A549 (cell line): Measurements from ENCODE around the gene JAM3. TPM values are rescaled to one million over a fixed set of nuclear protein-coding genes. Genes with fewer than 3 reads are reported as not detected.
A peak's percentile ranks its signal among the peaks of the same experiment; 100 is the strongest.

Experiments used
- ATAC-seq, 2 experiments: fragments of 200-7000 bp in 1 of 2; fragments of >200 bp in 1 of 2; cut with Nextera tagmentation in 1 of 2; cut with Tn5 transposase in 1 of 2; 3 replicates each; pipeline versions ENCODE4 v1.8.0 to v1.9.1; 2018 to 2020; ENCODE audit warnings: mild to moderate bottlenecking in 1 of 2, moderate library complexity in 1 of 2
- CTCF ChIA-PET: fragments of 300-600 bp; sonication (Branson Sonifier 250); formaldehyde crosslinking; extraction: SDS; loops from one replicate; lab custom pipeline; 2021; ENCODE audit warnings: antibody characterized with exemption, inconsistent platforms; lab: Yijun Ruan, JAX
- POLR2A ChIA-PET: fragments of 350-600 bp; formaldehyde crosslinking; extraction: SDS; loops from one replicate; lab custom pipeline; 2021; ENCODE audit warnings: antibody characterized with exemption, inconsistent platforms; lab: Yijun Ruan, JAX
- DNase-seq, 2 experiments: peaks; one replicate each; pipeline versions ENCODE4 v3.0.0 to v3.0.0-alpha.2; 2011 to 2016; ENCODE audit warnings: low read depth in 1 of 2, low spot score in 1 of 2
- FAIRE-seq: peaks from 2 replicates; lab custom pipeline; 2011; peaks lifted over from hg19 to GRCh38; lab: Jason Lieb, UNC
- H3K27ac ChIP-seq, 2 experiments: fragments of >200 bp; sonication (Bioruptor Twin); formaldehyde crosslinking; 3 replicates each; pipeline ENCODE4 v1.5.1; 2016 to 2017
- H3K4me1 ChIP-seq: fragments of >200 bp; sonication (Bioruptor Twin); formaldehyde crosslinking; 3 replicates; pipeline ENCODE4 v1.6.1; 2016
- H3K4me2 ChIP-seq: fragments of >200 bp; sonication (Bioruptor Twin); formaldehyde crosslinking; 3 replicates; pipeline ENCODE4 v1.6.1; 2016
- H3K4me3 ChIP-seq: fragments of >200 bp; sonication (Bioruptor Twin); formaldehyde crosslinking; 3 replicates; pipeline ENCODE4 v1.5.1; 2016
- H3K9me3 ChIP-seq: fragments of >200 bp; sonication (Bioruptor Twin); formaldehyde crosslinking; 3 replicates; pipeline ENCODE4 v1.6.1; 2016
- CBX8 ChIP-seq: fragments of 200-600 bp; sonication (generic); IDR thresholded peaks from 2 replicates; pipeline ENCODE4 v1.6.1; 2016
- ESRRA ChIP-seq: fragments of 150-350 bp; IDR thresholded peaks from 2 replicates; pipeline ENCODE4 v1.6.1; 2014; ENCODE audit warnings: mild to moderate bottlenecking, low read length, borderline replicate concordance
- HDAC2 ChIP-seq: fragments of 200-600 bp; sonication (generic); IDR thresholded peaks from 2 replicates; pipeline ENCODE4 v1.6.1; 2016
- JUN ChIP-seq, 2 experiments: fragments of >200 bp; sonication (Bioruptor Twin); formaldehyde crosslinking; IDR thresholded peaks; 2 replicates in 1 of 2; 3 replicates in 1 of 2; pipeline ENCODE4 v1.6.1; 2016 to 2017
- MAFK ChIP-seq: fragments of 450-650 bp; IDR thresholded peaks from 2 replicates; pipeline ENCODE4 v1.6.1; 2014; ENCODE audit not compliant: partially characterized antibody
- MYC ChIP-seq: IDR thresholded peaks from 2 replicates; pipeline ENCODE4 v1.6.1; 2012; ENCODE audit warnings: mild to moderate bottlenecking, inconsistent platforms, low read length, improper control_type of control experiment, borderline replicate concordance
- NFE2L2 ChIP-seq: fragments of 150-350 bp; conservative IDR thresholded peaks from 2 replicates; pipeline ENCODE4 v1.6.1; 2014; ENCODE audit warnings: low read length
- NPAS2 ChIP-seq: fragments of 250-450 bp; sonication (Bioruptor Pico); IDR thresholded peaks from 2 replicates; pipeline ENCODE4 v1.8.0; 2022; ENCODE audit warnings: mild to moderate bottlenecking, moderate library complexity, borderline replicate concordance
- POLR2A ChIP-seq: IDR thresholded peaks from 2 replicates; pipeline ENCODE4 v1.6.1; 2012; ENCODE audit warnings: mild to moderate bottlenecking, low read length
- RAD21 ChIP-seq, 2 experiments: fragments of >200 bp in 1 of 2; sonication (Bioruptor Twin) in 1 of 2; formaldehyde crosslinking in 1 of 2; IDR thresholded peaks in 1 of 2; conservative IDR thresholded peaks in 1 of 2; 2 replicates in 1 of 2; 3 replicates in 1 of 2; pipeline ENCODE4 v1.6.1; 2012 to 2018; ENCODE audit warnings: inconsistent platforms in 1 of 2
- RARB ChIP-seq: fragments of 250-450 bp; sonication (Bioruptor Pico); IDR thresholded peaks from 2 replicates; pipeline ENCODE4 v1.8.0; 2021; ENCODE audit warnings: mild to moderate bottlenecking, moderate library complexity
- RFX5 ChIP-seq: fragments of 450-650 bp; IDR thresholded peaks from 2 replicates; pipeline ENCODE4 v1.7.1; 2014; ENCODE audit warnings: antibody characterized with exemption, mild to moderate bottlenecking, moderate library complexity
- SMC3 ChIP-seq: fragments of >200 bp; sonication (Bioruptor Twin); formaldehyde crosslinking; IDR thresholded peaks from 3 replicates; pipeline ENCODE4 v1.6.1; 2018; ENCODE audit warnings: inconsistent platforms
- ZSCAN20 ChIP-seq: fragments of 250-450 bp; sonication (Bioruptor Pico); IDR thresholded peaks from 2 replicates; pipeline ENCODE4 v1.8.0; 2022; ENCODE audit warnings: mild to moderate bottlenecking, moderate library complexity
- WGBS: methylation state at CpG from one replicate; pipeline ENCODE4 v1.1.6; 2017; ENCODE audit errors: missing lambda C conversion rate; 5-methylcytosine and 5-hydroxymethylcytosine counted together
- polyA plus RNA-seq, 4 experiments: library from polyadenylated mRNA; depleted of rRNA in 3 of 4; stranded (reverse); fragments of >200 nt; fragmentation: RNase III in 1 of 4; extraction: RNeasy Plus Mini Kit Qiagen cat#74134 plus additional on column Dnase treatment in 1 of 4; gene quantifications; 2 replicates in 3 of 4; 3 replicates in 1 of 4; pipeline ENCODE4 v1.2.3, GENCODE V29; 2011 to 2017
- TF ChIP-seq, protein P1 (sequence below): fragments of 450-650 bp; IDR thresholded peaks from 2 replicates; pipeline ENCODE4 v1.6.1; 2014; ENCODE audit warnings: antibody characterized with exemption
- TF ChIP-seq, protein P2 (sequence below): fragments of >200 bp; sonication (Bioruptor Twin); formaldehyde crosslinking; IDR thresholded peaks from 3 replicates; pipeline ENCODE4 v1.5.1; 2016
- TF ChIP-seq, protein P3 (sequence below): fragments of >200 bp; sonication (Bioruptor Twin); formaldehyde crosslinking; IDR thresholded peaks from 2 replicates; pipeline ENCODE4 v1.6.1; 2016
- TF ChIP-seq, protein P4 (sequence below): IDR thresholded peaks from 2 replicates; pipeline ENCODE4 v1.6.1; 2012; ENCODE audit warnings: low read depth, borderline replicate concordance

Gene JAM3
- polyA plus RNA-seq, 2 of the 4 experiments (the other 2 are of a cell fraction), result 4.0 to 5.2 TPM

DNA sequence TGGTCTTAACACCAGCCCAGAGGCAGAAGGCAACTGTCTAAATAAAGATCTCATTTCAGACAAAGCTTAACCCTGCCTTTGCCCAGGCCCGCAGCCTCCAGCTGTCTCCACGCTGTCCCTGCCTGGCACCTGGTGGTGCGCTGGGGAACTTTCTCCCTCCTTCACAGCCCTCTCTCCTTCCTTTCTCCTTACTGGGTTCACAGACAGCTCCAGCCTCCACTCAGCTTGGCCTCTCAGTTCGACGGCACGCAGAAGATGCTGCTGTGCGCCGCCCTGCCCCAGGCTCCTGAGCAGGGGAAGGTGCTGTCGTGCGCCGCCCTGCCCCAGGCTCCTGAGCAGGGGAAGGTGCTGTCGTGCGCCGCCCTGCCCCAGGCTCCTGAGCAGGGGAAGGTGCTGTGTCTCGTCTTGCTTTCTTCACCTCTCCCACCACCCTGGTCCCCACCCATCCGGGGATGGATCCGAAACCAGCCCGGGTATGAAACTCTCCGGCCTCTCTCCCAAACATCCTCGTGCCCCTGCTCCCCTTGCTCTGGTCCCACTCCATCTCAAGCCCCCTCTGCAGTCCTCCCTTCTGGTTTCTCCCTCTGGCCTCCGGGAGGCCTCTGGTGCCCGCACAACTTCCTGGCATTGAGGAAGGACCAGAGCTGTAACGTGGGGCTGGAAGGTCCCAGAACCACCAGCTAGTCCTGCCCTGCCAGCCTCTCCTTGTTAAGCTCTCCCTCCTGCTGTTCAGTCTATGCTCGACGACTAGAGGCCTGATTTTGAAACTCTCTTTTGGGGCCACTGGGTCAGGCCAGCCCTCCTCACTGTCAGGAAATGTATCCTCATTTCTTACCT, 22.9 kb upstream of the JAM3 start:
- POLR2A ChIA-PET, result no interaction called here
- CTCF ChIA-PET, result interaction anchor here (0.9 to 1.5 kb wide), 3 partner anchors 12 to 118 kb away, joined by 3 to 4 read pairs (median 3); no protein-coding TSS in a partner anchor
- Histone ChIP-seq H3K27ac (no peak overlapping the region), H3K4me3 (no peak overlapping the region), H3K9me3 (no peaks in the 10 kb centered on the region), H3K4me1 (peaks cover 3% of the 10 kb centered on the region; the same call in 1 of the 3 replicates), H3K4me2 (no peak overlapping the region)
- peak; percentile 56 to 64; a peak in 4 of 6 replicates for ATAC-seq
- FAIRE-seq, result no peak
- DNase-seq, result no peak
- TF ChIP-seq HDAC2 (no peak), RAD21 (conservative IDR thresholded peaks at IDR 0.05 in 1 of 2, IDR thresholded peaks at IDR 0.05 in 1 of 2) (peak in 1 of 2 experiments; percentile 18; a peak in 1 of 5 replicates)
- 32% methylated on average over 13 of the region's 25 CpGs for WGBS

DNA sequence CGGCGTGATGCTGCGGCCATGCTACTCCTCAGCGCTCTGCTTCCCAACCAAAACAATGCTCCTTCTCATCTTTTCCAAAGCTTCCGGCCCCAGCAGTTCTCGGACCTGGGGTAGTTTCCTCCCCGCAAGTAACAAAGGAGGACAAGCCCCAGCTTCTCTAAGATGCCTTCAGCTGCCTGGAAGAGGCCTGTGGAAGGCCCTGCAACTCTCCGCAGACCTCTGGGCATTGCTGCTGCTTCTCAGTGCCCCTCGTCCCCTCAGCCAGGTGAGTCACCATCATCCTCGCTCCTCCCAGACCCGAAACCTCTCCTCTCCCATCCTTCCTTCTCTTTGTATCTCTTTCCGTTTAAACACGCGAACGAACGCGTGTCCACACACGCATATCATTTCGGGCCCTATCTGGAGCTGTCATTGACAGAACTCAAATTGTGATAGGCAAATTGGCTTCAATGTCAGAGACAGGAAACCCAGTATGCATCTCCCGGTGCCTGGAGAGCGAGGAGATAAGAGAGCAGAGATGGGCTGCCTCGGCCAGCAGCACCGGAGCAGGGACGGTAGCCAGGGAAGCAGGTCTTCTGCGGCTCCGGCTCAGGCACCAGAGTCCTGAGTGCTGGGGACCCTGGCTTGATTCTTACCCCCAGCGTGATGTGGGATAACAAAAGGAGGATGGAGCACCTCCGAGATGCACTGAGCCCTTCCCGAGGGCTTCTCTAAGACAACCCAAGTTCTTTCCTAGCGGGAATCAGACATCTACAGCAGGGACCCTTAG, 22.0 kb upstream of the JAM3 start:
- Histone ChIP-seq H3K4me3 (no peak overlapping the region), H3K27ac (no peak overlapping the region; a peak in 1 of 6 replicates), H3K9me3 (no peaks in the 10 kb centered on the region), H3K4me2 (no peak overlapping the region; the same call in 2 of the 3 replicates)
- ATAC-seq (no peak), DNase-seq (no peak)
- CTCF ChIA-PET, result interaction anchor here (0.6 to 1.5 kb wide), 3 partner anchors 13 to 119 kb away, joined by 3 to 4 read pairs (median 3); no protein-coding TSS in a partner anchor
- 80% methylated on average over 30 of the region's 30 CpGs for WGBS
- TF ChIP-seq SMC3 (no peak), RARB (no peak), JUN (IDR thresholded peaks at IDR 0.05) (no peak), POLR2A (no peak), NFE2L2 (no peak), ZSCAN20 (CRISPR knock-in tag) (no peak)
- TF ChIP-seq, protein P1, sequence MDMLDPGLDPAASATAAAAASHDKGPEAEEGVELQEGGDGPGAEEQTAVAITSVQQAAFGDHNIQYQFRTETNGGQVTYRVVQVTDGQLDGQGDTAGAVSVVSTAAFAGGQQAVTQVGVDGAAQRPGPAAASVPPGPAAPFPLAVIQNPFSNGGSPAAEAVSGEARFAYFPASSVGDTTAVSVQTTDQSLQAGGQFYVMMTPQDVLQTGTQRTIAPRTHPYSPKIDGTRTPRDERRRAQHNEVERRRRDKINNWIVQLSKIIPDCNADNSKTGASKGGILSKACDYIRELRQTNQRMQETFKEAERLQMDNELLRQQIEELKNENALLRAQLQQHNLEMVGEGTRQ, result no peak
- TF ChIP-seq, protein P2, sequence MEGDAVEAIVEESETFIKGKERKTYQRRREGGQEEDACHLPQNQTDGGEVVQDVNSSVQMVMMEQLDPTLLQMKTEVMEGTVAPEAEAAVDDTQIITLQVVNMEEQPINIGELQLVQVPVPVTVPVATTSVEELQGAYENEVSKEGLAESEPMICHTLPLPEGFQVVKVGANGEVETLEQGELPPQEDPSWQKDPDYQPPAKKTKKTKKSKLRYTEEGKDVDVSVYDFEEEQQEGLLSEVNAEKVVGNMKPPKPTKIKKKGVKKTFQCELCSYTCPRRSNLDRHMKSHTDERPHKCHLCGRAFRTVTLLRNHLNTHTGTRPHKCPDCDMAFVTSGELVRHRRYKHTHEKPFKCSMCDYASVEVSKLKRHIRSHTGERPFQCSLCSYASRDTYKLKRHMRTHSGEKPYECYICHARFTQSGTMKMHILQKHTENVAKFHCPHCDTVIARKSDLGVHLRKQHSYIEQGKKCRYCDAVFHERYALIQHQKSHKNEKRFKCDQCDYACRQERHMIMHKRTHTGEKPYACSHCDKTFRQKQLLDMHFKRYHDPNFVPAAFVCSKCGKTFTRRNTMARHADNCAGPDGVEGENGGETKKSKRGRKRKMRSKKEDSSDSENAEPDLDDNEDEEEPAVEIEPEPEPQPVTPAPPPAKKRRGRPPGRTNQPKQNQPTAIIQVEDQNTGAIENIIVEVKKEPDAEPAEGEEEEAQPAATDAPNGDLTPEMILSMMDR, result no peak
- TF ChIP-seq, all 56 proteins: peak for 0
- peaks cover 3% of the 10 kb centered on the region; the same call in 1 of the 3 replicates for H3K4me1 ChIP-seq
- no peak for FAIRE-seq
- POLR2A ChIA-PET, result no interaction called here

DNA sequence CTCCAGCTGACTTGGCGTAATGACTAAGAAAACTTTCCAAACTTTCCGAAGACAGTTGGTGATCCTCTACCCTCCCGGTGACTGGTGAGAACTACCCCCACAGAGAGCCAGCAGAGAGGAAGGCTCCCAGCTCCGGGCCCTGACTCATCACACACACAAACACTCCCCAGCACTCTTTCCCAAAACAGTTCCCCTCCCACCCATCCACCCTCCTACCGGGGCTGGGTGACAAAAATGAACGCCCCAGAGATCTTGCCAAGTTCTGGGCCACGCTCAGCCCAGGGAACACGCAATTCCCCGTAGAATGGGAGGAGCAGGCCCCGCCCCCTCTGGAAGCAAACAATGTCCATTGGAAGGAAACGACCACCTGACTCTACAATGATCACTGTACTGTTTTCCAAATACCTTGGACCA, 21.3 kb upstream of the JAM3 start:
- POLR2A ChIA-PET, result no interaction called here
- CTCF ChIA-PET, result interaction anchor here (0.6 kb wide), 1 partner anchor 68 kb away, joined by 3 read pairs; no protein-coding TSS in a partner anchor
- WGBS, result 21% methylated on average over 7 of the region's 11 CpGs
- H3K27ac ChIP-seq, result peak overlapping the region in 1 of 2 experiments; percentile 31; a peak in 1 of 6 replicates
- no peak overlapping the region for H3K4me3 ChIP-seq
- FAIRE-seq (no peak), DNase-seq (no peak), ATAC-seq (peak; percentile 19 to 22; a peak in 3 of 6 replicates)
- no peak for TF ChIP-seq RFX5
- TF ChIP-seq MAFK, result no peak
- no peak for TF ChIP-seq NPAS2 (CRISPR knock-in tag)
- TF ChIP-seq, protein P3, sequence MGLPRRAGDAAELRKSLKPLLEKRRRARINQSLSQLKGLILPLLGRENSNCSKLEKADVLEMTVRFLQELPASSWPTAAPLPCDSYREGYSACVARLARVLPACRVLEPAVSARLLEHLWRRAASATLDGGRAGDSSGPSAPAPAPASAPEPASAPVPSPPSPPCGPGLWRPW, result no peak
- no peak for TF ChIP-seq SMC3
- TF ChIP-seq, protein P4, sequence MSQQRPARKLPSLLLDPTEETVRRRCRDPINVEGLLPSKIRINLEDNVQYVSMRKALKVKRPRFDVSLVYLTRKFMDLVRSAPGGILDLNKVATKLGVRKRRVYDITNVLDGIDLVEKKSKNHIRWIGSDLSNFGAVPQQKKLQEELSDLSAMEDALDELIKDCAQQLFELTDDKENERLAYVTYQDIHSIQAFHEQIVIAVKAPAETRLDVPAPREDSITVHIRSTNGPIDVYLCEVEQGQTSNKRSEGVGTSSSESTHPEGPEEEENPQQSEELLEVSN, result no peak
- no peak for TF ChIP-seq MYC
- no peak for TF ChIP-seq ESRRA
- TF ChIP-seq, protein P1, result no peak
- no peak for TF ChIP-seq CBX8
- peaks cover 3% of the 10 kb centered on the region; the same call in 1 of the 3 replicates for H3K4me1 ChIP-seq
- H3K4me2 ChIP-seq, result peak overlapping the region; percentile 27
- H3K9me3 ChIP-seq, result no peaks in the 10 kb centered on the region
